ACHN (cell line): Measurements from ENCODE around the gene CD28.
"Not testable (repeated sequence)": the region's sequence is repeated elsewhere in the genome, so short reads cannot be mapped to it uniquely, and the experiment has no call there.

Source experiments
- DNase-seq: peaks from one replicate; pipeline ENCODE4 v3.0.0-alpha.2; 2015
- in situ Hi-C: cut with HindIII; loops from 2 replicates; pipeline ENCODE4 v1.10.0; 2017; ENCODE audit warnings: low sequenced_read_pairs, low pct_ligation_motif_present, low pct_unique_long_range_greater_than_20kb

Gene CD28

DNA sequence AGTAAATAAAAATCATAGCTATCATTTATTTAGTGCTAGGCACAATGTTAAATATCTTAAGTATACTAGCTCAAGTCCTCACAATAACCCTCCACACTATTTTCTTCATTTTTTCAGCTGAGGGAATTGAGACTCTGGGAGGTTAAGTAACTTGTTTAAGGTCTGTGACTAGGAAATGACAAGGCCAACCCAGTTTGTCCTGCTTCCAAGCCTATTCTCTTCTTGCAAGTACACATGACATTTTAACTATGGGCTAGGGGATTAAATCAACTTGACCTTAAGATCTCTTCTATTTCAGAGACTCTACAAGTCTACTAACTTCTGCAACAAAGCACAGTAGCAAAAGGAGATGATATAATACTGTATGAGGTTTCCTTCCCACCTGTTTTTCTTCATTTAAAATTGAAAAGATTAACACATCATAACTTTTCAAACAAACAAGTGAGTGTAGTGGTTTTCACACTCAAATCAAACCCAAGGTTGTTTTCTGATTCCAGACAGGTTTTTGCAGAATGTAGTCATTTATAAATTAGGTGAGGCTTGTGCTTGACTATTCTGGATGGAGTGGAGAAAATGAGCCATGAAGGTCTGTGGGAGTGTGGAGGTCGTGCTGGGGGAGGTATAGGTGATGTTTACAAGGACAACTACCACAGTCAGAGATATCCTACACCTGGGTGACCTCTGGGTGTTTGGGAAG, 57.0 kb downstream of the CD28 start:
- in situ Hi-C loops, result no loop called here

GRCh38 chr2:203763938-203764664, 57.7 kb downstream of the CD28 start:
- in situ Hi-C loops, result no loop called here
- no peak for DNase-seq

More for the DNA sequence above, 57.0 kb downstream of the CD28 start:
- no peak for DNase-seq

GRCh38 chr2:203772456-203773165, 66.2 kb downstream of the CD28 start:
- in situ Hi-C loops, result no loop called here
- no peak for DNase-seq

GRCh38 chr2:203774760-203775159, 68.3 kb downstream of the CD28 start:
- in situ Hi-C loops, result no loop called here
- DNase-seq, result no peak

GRCh38 chr2:203775684-203776083, 69.2 kb downstream of the CD28 start:
- in situ Hi-C loops, result no loop called here
- DNase-seq, result no peak

- in situ Hi-C loops, result no loop called here
- DNase-seq, result no peak
Observed at GRCh38 chr2:203777030-203777429, 70.6 kb downstream of the CD28 start.

GRCh38 chr2:203779477-203780073, 73.1 kb downstream of the CD28 start:
- DNase-seq, in situ Hi-C loops: not testable (repeated sequence)

DNA sequence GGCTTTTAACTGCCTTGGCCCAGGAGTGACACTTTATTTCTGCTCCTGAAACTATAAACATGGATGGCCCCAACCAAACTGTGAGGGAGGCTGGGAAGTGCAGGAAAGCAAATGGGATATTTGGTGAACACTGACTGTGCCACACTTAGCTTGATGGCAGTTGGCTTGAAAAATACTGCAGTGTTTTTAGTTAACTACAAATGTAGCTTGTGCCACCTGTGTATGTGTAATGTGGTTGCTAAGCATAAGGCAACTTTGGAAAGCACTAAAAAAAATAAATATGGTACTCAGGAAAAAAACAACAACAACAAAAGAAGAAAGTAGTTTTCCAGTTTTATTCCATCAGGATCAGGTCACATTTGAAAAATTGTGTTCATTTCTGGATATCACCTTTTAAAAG, 73.8 kb downstream of the CD28 start:
- in situ Hi-C loops, result no loop called here
- no peak for DNase-seq

- DNase-seq, result no peak
- in situ Hi-C loops, result no loop called here
Observed at GRCh38 chr2:203781151-203781550, 74.7 kb downstream of the CD28 start.

DNA sequence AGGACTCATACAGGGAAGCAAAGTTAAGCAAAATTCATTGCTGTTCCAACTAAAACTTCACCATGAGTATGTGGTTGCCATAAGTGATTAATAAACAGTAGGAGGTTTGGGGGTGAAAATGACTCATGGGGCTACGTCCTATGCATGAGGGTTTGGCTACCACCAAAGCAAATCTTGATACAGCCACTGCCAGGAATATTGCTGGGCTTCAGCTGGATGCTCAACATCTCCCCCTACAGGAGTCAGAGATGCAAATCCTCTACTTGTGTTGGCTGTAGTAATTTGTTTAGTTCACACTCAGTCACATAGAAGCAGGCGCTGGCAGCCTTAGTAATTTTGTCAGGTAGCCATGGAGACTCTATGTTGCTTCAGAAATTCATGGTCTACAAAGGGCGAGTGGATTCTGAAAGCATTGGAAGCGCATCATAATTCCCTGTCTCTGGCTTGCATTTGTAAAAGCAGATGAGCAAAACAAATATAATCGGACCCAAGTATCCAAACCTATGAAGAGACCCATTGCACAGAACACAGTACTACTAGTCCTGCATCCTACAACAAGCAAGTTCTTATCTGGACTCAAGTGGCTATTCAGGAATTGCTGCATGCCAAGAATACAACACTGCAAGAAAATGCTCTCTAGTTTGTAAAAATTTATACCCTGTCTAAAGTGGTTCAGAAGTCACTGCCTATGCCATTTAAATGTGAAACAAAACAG, 76.0 kb downstream of the CD28 start:
- DNase-seq, result peak; percentile 68
- in situ Hi-C loops, result no loop called here

DNA sequence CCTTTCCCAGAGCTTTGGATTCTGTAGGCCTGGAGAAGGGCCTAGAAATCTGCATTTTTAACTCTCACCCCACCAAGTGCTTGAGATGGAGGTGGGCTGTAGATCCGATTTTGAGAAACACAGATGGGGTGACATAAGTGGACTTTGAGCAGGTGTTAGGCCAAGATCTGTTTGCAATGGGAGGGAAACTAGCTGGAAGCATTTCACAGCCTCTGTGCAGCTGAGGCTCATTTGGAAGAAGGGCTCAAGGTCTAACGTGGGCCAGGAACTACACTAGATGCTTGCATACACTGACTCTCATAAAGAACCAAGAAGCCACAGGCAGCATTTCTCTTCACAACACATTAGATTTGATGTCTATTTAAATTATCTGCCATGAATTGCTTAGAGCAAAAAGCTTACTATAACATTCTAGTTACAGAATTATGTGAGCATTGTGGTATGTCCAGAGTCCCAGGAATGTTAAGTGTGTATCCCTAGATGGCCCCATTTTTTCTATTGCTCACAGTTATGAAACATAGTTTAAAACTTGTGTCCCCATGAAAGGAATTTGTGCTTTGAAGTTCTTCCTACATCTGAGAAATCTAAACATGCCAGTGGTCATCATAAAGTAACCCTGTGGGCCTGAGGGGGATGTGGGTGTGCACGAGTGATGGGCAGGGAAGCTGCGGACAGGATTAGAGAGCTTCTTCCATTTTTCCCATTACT, 77.2 kb downstream of the CD28 start:
- in situ Hi-C loops, result no loop called here
- no peak for DNase-seq

DNA sequence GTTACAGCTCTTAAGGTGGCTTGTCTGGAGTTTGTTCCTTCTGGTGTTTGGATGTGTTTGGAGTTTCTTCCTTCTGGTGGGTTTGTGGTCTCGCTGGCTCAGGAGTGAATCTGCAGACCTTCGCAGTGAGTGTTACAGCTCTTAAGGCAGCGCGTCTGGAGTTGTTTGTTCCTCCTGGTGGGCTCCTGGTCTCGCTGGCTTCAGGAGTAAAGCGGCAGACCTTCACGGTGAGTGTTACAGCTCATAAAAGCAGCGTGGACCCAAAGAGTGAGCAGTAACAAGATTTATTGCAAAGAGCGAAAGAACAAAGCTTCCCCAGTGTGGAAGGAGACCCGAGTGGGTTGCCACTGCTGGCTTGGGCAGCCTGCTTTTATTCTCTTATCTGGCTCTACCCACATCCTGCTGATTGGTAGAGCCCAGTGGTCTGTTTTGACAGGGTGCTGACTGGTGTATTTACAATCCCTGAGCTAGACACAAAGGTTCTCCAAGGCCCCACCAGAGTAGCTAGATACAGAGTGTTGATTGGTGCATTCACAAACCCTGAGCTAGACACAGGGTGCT, 78.4 kb downstream of the CD28 start:
- in situ Hi-C loops, DNase-seq: not testable (repeated sequence)

DNA sequence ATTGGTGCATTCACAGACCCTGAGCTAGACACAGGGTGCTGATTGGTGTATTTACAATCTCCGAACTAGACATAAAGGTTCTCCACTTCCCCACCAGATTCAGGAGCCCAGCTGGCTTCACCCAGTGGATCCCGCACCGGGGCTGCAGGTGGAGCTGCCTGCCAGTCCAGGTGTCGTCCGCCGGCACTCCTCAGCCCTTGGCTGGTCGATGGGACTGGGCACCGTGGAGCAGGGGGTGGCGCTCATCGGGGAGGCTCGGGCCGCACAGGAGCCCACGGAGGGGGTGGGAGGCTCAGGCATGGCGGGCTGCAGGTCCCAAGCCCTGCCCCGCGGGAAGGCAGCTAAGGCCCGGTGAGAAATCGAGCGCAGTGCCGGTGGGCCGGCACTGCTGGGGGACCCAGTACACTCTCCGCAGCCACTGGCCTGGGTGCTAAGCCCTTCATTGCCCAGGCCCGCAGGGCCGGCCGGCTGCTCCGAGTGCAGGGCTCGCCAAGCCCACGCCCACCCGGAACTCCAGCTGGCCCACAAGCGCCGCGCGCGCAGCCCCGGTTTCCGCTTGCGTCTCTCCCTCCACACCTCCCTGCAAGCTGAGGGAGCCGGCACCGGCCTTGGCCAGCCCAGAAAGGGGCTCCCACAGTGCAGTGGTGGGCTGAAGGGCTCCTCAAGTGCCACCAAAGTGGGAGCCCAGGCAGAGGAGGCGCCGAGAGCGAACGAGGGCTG, 79.1 kb downstream of the CD28 start:
- in situ Hi-C loops, DNase-seq: not testable (repeated sequence)

- in situ Hi-C loops, result no loop called here
- no peak for DNase-seq
Observed at GRCh38 chr2:203786549-203787351, 80.3 kb downstream of the CD28 start.

DNA sequence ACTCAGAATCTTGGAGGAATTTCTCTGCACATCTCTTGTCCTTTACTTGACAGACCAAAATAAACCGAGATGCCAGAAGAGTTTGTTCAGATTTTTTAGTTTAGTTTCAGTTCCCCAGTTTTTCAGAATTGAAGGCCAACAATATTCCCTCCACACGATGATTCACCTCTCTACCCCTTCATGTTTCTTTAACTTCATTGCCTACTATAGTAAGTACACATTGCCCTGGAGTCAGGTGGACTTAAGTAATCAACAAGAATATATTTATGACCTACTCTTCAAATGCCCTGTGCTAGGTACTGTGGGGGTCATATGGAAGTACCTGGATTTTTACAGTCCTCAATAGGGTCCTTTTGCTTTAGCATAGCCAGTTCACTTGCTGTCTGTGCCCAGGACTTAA, 81.5 kb downstream of the CD28 start:
- no peak for DNase-seq
- in situ Hi-C loops, result no loop called here
